Measurements from ENCODE around the gene GDI2. TPM values are rescaled to one million over a fixed set of nuclear protein-coding genes. Genes with fewer than 3 reads are reported as not detected.

Gene GDI2
- total RNA-seq, 2 donors from 2014 or later, result 186 to 218 TPM

DNA sequence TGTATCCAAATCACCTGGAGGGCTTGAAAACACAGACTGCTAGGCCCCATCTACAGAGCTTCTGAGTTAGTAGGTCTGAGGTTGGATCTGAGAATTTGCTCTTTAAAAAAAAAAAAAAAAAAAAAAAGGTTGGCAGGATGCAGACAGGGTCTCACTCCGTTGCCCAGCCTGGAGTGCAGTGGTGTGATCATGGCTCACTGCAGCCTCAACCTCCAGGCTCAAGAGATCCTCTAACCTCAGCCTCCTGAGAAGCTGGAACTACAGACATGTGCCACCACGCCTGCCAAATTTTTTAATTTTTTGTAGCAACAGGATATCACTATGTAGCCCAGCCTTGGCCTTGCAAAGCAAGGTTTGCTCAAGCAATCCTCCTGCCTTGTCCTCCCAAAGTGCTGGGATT is 8.0 kb downstream of the GDI2 start:
- no peak for DNase-seq (ENCODE audit: low spot score)
- H3K27ac ChIP-seq, result no peak overlapping the region
- no peak overlapping the region for H3K4me3 ChIP-seq
- TF ChIP-seq POLR2A (IDR thresholded peaks at IDR 0.05) (no peak), POLR2AphosphoS5 (IDR thresholded peaks at IDR 0.05) (no peak)
- TF ChIP-seq, protein P1, sequence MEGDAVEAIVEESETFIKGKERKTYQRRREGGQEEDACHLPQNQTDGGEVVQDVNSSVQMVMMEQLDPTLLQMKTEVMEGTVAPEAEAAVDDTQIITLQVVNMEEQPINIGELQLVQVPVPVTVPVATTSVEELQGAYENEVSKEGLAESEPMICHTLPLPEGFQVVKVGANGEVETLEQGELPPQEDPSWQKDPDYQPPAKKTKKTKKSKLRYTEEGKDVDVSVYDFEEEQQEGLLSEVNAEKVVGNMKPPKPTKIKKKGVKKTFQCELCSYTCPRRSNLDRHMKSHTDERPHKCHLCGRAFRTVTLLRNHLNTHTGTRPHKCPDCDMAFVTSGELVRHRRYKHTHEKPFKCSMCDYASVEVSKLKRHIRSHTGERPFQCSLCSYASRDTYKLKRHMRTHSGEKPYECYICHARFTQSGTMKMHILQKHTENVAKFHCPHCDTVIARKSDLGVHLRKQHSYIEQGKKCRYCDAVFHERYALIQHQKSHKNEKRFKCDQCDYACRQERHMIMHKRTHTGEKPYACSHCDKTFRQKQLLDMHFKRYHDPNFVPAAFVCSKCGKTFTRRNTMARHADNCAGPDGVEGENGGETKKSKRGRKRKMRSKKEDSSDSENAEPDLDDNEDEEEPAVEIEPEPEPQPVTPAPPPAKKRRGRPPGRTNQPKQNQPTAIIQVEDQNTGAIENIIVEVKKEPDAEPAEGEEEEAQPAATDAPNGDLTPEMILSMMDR (IDR thresholded peaks at IDR 0.05), result no peak
- WGBS, result 92% methylated on average over 2 of the region's 2 CpGs
- intact Hi-C loops (cut with DNase I), result no loop called here
- no peaks in the 10 kb centered on the region for H3K9me3 ChIP-seq
- no peaks in the 10 kb centered on the region for H3K27me3 ChIP-seq (replicated peaks; ENCODE audit: insufficient read depth)
- no peaks in the 10 kb centered on the region for H3K36me3 ChIP-seq
- H3K4me1 ChIP-seq (replicated peaks), result peaks cover 5% of the 10 kb centered on the region

DNA sequence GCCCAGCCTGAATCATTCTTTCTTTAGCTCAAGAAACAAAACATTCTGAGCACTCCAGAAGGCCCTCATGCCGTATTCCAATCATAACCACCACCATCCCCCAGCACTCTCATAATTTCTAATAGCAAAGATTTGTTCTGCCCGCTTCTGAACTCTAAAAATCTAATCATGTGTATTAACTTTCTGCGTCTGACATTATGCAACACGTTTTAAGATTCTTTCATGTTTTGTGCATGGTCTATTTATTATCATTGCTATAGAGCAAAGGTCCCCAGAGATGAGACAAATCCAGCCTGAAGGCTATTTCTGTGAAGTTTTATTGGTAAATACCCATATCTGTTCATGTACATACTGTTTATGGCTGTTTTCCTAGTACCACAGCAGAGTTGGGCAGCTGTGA is 8.8 kb downstream of the GDI2 start:
- no peak for TF ChIP-seq POLR2AphosphoS5 (IDR thresholded peaks at IDR 0.05)
- TF ChIP-seq, protein P1 (IDR thresholded peaks at IDR 0.05), result no peak
- no peak for TF ChIP-seq POLR2A (IDR thresholded peaks at IDR 0.05)
- no peaks in the 10 kb centered on the region for H3K36me3 ChIP-seq
- intact Hi-C loops (cut with DNase I), result no loop called here
- H3K4me1 ChIP-seq (replicated peaks), result no peaks in the 10 kb centered on the region
- H3K27me3 ChIP-seq (replicated peaks; ENCODE audit: insufficient read depth), result no peaks in the 10 kb centered on the region
- H3K27ac ChIP-seq, result no peak overlapping the region
- H3K9me3 ChIP-seq, result no peaks in the 10 kb centered on the region
- no peak for DNase-seq (ENCODE audit: low spot score)
- 87% methylated on average over 4 of the region's 4 CpGs for WGBS
- no peak overlapping the region for H3K4me3 ChIP-seq

DNA sequence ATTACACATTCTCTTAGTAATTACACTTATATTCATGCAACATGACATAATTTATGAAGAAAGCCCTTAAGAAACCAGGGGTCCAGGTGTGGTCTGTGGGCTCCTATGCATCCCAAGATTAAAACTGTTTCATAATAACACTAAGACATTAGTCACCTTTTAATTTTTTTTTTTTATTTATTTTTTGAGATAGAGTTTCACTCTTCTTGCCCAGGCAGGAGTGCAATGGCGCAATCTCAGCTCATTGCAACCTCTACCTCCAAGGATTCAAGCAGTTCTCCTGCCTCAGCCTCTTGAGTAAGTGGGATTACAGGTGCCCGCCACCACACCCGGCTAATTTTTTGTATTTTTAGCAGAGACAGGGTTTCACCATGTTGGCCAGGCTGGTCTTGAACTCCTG is 12.5 kb downstream of the GDI2 start:
- intact Hi-C loops (cut with DNase I), result no loop called here
- Histone ChIP-seq H3K9me3 (no peaks in the 10 kb centered on the region), H3K4me1 (replicated peaks) (no peaks in the 10 kb centered on the region), H3K27me3 (replicated peaks; ENCODE audit: insufficient read depth) (no peaks in the 10 kb centered on the region), H3K27ac (no peak overlapping the region), H3K36me3 (no peaks in the 10 kb centered on the region), H3K4me3 (no peak overlapping the region)
- WGBS, result 93% methylated on average over 3 of the region's 3 CpGs
- no peak for DNase-seq (ENCODE audit: low spot score)
- TF ChIP-seq POLR2A (IDR thresholded peaks at IDR 0.05) (no peak), POLR2AphosphoS5 (IDR thresholded peaks at IDR 0.05) (no peak)
- TF ChIP-seq, protein P1 (IDR thresholded peaks at IDR 0.05), result no peak

DNA sequence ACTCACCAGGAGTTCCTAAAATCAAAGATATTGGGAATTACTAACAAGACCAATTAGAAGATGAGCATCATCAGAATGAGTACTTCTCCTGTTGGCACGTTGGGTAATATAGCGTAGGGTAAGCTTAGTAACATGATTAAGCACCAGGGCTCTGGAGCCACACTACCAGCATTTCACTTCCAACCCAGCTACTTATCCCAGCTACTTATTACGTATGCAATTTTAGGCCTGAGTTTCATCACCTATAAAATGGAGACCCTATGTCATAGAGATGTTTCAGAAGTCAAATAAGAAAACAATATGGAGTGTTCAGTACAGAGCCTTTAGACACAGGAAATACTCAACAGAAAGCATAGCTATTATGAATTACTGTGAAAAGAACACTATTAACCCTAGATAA is 19.0 kb downstream of the GDI2 start:
- 96% methylated on average over 3 of the region's 3 CpGs for WGBS
- no peak for TF ChIP-seq POLR2A (IDR thresholded peaks at IDR 0.05)
- no peak for TF ChIP-seq POLR2AphosphoS5 (IDR thresholded peaks at IDR 0.05)
- TF ChIP-seq, protein P1 (IDR thresholded peaks at IDR 0.05), result no peak
- no peak for DNase-seq (ENCODE audit: low spot score)
- H3K9me3 ChIP-seq, result no peaks in the 10 kb centered on the region
- intact Hi-C loops (cut with DNase I), result no loop called here
- H3K36me3 ChIP-seq, result peaks cover 0 to 4% of the 10 kb centered on the region in 2 donors
- no peaks in the 10 kb centered on the region for H3K4me1 ChIP-seq (replicated peaks)
- no peak overlapping the region for H3K27ac ChIP-seq
- H3K27me3 ChIP-seq (replicated peaks; ENCODE audit: insufficient read depth), result no peaks in the 10 kb centered on the region
- no peak overlapping the region for H3K4me3 ChIP-seq

DNA sequence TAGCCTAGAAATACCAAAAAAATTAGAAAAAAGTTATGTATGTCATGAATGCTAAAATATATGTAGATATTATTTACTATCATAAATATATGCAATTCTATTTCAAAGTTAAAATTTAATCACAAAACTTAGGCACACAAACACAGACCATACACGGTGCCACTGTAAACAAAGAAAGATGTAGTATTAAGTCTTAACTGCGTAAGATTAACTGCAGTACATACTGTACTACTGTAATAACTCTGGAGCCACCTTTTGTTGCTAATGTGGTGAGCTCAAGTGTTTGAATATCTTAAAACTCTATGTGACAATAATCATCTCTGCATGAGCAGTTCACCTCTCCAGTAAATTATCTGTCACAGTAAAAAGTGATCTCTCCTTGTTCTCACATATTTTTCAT is 23.6 kb downstream of the GDI2 start:
- Histone ChIP-seq H3K27ac (no peak overlapping the region), H3K36me3 (peaks cover 0 to 5% of the 10 kb centered on the region in 2 donors), H3K4me1 (replicated peaks) (no peaks in the 10 kb centered on the region), H3K9me3 (no peaks in the 10 kb centered on the region), H3K27me3 (replicated peaks; ENCODE audit: insufficient read depth) (no peaks in the 10 kb centered on the region), H3K4me3 (no peak overlapping the region)
- WGBS, result 34% methylated on average over 2 of the region's 2 CpGs
- DNase-seq (ENCODE audit: low spot score), result no peak
- TF ChIP-seq POLR2A (IDR thresholded peaks at IDR 0.05), result no peak
- TF ChIP-seq, protein P1 (IDR thresholded peaks at IDR 0.05), result no peak
- no peak for TF ChIP-seq POLR2AphosphoS5 (IDR thresholded peaks at IDR 0.05)
- intact Hi-C loops (cut with DNase I), result no loop called here

Measured in prostate gland (tissue), 2 donors.